Glomerular endothelial cell (primary cell): Measurements from ENCODE around the gene SH3RF1. TPM values are rescaled to one million over a fixed set of nuclear protein-coding genes. Genes with fewer than 3 reads are reported as not detected.

Experiments used
- DNase-seq: peaks from one replicate; pipeline ENCODE4 v3.0.0-alpha.2; 2011; ENCODE audit warnings: low read depth, low spot score; ENCODE audit errors: extremely low read depth
- total RNA-seq: library from RNA; depleted of rRNA; stranded (reverse); fragments of >200 nt; gene quantifications from 2 replicates; pipeline ENCODE4 v1.2.3, GENCODE V29; 2015

Gene SH3RF1
- total RNA-seq, 1 donor from 2014 or later: 21.2 TPM

GRCh38 chr4:169252339-169253112 lies 18.2 kb downstream of the SH3RF1 start:
- no peak for DNase-seq

- DNase-seq: no peak
These were observed 19.2 kb downstream of the SH3RF1 start for GRCh38 chr4:169251291-169252235.

GRCh38 chr4:169250796-169251195 lies 20.0 kb downstream of the SH3RF1 start:
- no peak for DNase-seq

GRCh38 chr4:169249999-169250398 lies 20.8 kb downstream of the SH3RF1 start:
- DNase-seq: no peak

GRCh38 chr4:169249214-169249973 lies 21.4 kb downstream of the SH3RF1 start:
- DNase-seq: no peak

GRCh38 chr4:169248645-169249044 lies 22.1 kb downstream of the SH3RF1 start:
- no peak for DNase-seq

- no peak for DNase-seq
These were observed 23.8 kb downstream of the SH3RF1 start for GRCh38 chr4:169246957-169247396.

GRCh38 chr4:169246279-169246678 lies 24.5 kb downstream of the SH3RF1 start:
- no peak for DNase-seq

GRCh38 chr4:169245061-169245460 lies 25.7 kb downstream of the SH3RF1 start:
- DNase-seq: no peak

GRCh38 chr4:169243825-169244609 lies 26.7 kb downstream of the SH3RF1 start:
- no peak for DNase-seq

GRCh38 chr4:169241464-169241863 lies 29.3 kb downstream of the SH3RF1 start:
- DNase-seq: no peak

- no peak for DNase-seq
These were observed 31.4 kb downstream of the SH3RF1 start for GRCh38 chr4:169239221-169239905.

GRCh38 chr4:169238445-169238844 lies 32.3 kb downstream of the SH3RF1 start:
- DNase-seq: no peak

- DNase-seq: no peak
These were observed 33.7 kb downstream of the SH3RF1 start for GRCh38 chr4:169236873-169237626.

- DNase-seq: no peak
These were observed 34.7 kb downstream of the SH3RF1 start for GRCh38 chr4:169236078-169236477.

GRCh38 chr4:169234137-169234855 lies 36.5 kb downstream of the SH3RF1 start:
- no peak for DNase-seq

- DNase-seq: no peak
These were observed 37.1 kb downstream of the SH3RF1 start for GRCh38 chr4:169233691-169234090.

- no peak for DNase-seq
These were observed 39.0 kb downstream of the SH3RF1 start for GRCh38 chr4:169231647-169232262.
